Calu3 (cell line): ENCODE results near the gene EMID1. TPM values are rescaled to one million over a fixed set of nuclear protein-coding genes. Genes with fewer than 3 reads are reported as not detected.

Source experiments
- Bru-seq: library from RNA; stranded (reverse); fragments of 400-500 nt; gene quantifications from one replicate; lab custom pipeline; 2021; lab: Mats Ljungman, UMichigan
- BruChase-seq, 2 experiments: library from RNA; stranded (reverse); fragments of 400-500 nt; gene quantifications; one replicate each; lab custom pipeline; 2021; lab: Mats Ljungman, UMichigan
- BruUV-seq: library from RNA; stranded (reverse); fragments of 400-500 nt; replicated peaks from 2 replicates; lab custom pipeline; 2021; lab: Mats Ljungman, UMichigan
- CTCF ChIA-PET: fragments of 300-600 bp; sonication (Branson Sonifier 250); formaldehyde crosslinking; loops from one replicate; lab custom pipeline; 2022; ENCODE audit warnings: antibody characterized with exemption; lab: Charles Lee
- DNase-seq: peaks from one replicate; pipeline ENCODE4 v3.0.0; 2022
- H3K27ac Mint-ChIP-seq: one replicate; pipeline ENCODE4 v1.8.0; 2022; ENCODE audit warnings: mixed read lengths; ENCODE audit not compliant: unreplicated experiment
- H3K27me3 Mint-ChIP-seq: one replicate; pipeline ENCODE4 v1.8.0; 2022; ENCODE audit warnings: mixed read lengths; ENCODE audit not compliant: unreplicated experiment
- H3K36me3 Mint-ChIP-seq: one replicate; pipeline ENCODE4 v1.8.0; 2022; ENCODE audit warnings: mild to moderate bottlenecking, moderate library complexity, mixed read lengths; ENCODE audit not compliant: insufficient read depth, unreplicated experiment
- H3K4me1 Mint-ChIP-seq: one replicate; pipeline ENCODE4 v1.8.0; 2022; ENCODE audit warnings: mild to moderate bottlenecking, low read depth, mixed read lengths; ENCODE audit not compliant: unreplicated experiment
- H3K4me3 Mint-ChIP-seq: one replicate; pipeline ENCODE4 v1.8.0; 2022; ENCODE audit warnings: mild to moderate bottlenecking, low read depth, moderate library complexity, mixed read lengths; ENCODE audit not compliant: unreplicated experiment
- H3K9me3 Mint-ChIP-seq: one replicate; pipeline ENCODE4 v1.8.0; 2022; ENCODE audit warnings: low read depth, mixed read lengths; ENCODE audit not compliant: unreplicated experiment
- CTCF ChIP-seq: fragments of 200-600 bp; IDR thresholded peaks from one replicate; pipeline ENCODE4 v1.8.0; 2022; ENCODE audit warnings: antibody characterized with exemption; ENCODE audit not compliant: unreplicated experiment
- intact Hi-C: fragments of 100-400 bp; cut with micrococcal nuclease; formaldehyde crosslinking; loops from one replicate; pipeline ENCODE4 v1.10.0; 2022; ENCODE audit not compliant: unreplicated experiment
- long read RNA-seq: library from polyadenylated mRNA; stranded (forward); transcript quantifications from one replicate; pipeline ENCODE4 v2.0.0, GENCODE V29; 2022
- total RNA-seq: library from RNA; stranded (reverse); gene quantifications from 2 replicates; pipeline ENCODE4 v1.2.3, GENCODE V29; 2022

Gene EMID1
- total RNA-seq (1.1 and 2.4 TPM in 2 replicates), Bru-seq, nascent RNA (percentile 22 among the genes with signal in this experiment), BruChase-seq, experiment 1, labeled RNA remaining after a 6-hour chase (percentile 15 among the genes with signal in this experiment), BruChase-seq, experiment 2, labeled RNA remaining after a 2-hour chase (percentile 20 among the genes with signal in this experiment)
- long read RNA-seq, partial matches to known transcripts, result 0 of 3 reads
- long read RNA-seq, other reads (novel, unspliced or antisense), result 2 of 3 reads

GRCh38 chr22:29205594-29206371, at the start of gene EMID1:
Gene EMID1, plus strand, starts transcription at chr22:29205896. Its CDS starts 143 bp downstream, at chr22:29206039.
- H3K36me3 Mint-ChIP-seq, result peaks cover 6% of the 10 kb centered on the region
- no peak for TF ChIP-seq CTCF
- BruUV-seq, result no TSS peak
- peak within 1 kb of the TSS; percentile 69 for H3K4me3 Mint-ChIP-seq
- peak; percentile 52 for DNase-seq
- intact Hi-C loops, result no loop called here
- H3K4me1 Mint-ChIP-seq, result no peaks in the 10 kb centered on the region
- peaks cover 80% of the 10 kb centered on the region for H3K27me3 Mint-ChIP-seq
- no peaks in the 10 kb centered on the region for H3K9me3 Mint-ChIP-seq
- CTCF ChIA-PET, result interaction anchor here (1.1 kb wide), 2 partner anchors 14 to 40 kb away, joined by 3 to 4 read pairs; no protein-coding TSS in a partner anchor
- no peak within 1 kb of the TSS for H3K27ac Mint-ChIP-seq

- no peaks in the 10 kb centered on the region for H3K36me3 Mint-ChIP-seq
- no peak for TF ChIP-seq CTCF
- BruUV-seq, result no TSS peak
- intact Hi-C loops, result loop anchor here (2.0 to 10.0 kb wide), 2 partner anchors 81 to 301 kb away; partner anchors contain the start of gene KREMEN1
- peaks cover 42% of the 10 kb centered on the region for H3K27me3 Mint-ChIP-seq
- H3K4me3 Mint-ChIP-seq, result no peak overlapping the region
- peaks cover 6% of the 10 kb centered on the region for H3K4me1 Mint-ChIP-seq
- no peak overlapping the region for H3K27ac Mint-ChIP-seq
- CTCF ChIA-PET, result no interaction called here
- DNase-seq, result no peak
- no peaks in the 10 kb centered on the region for H3K9me3 Mint-ChIP-seq
These were observed 49.7 kb upstream of the EMID1 start for GRCh38 chr22:29155966-29156365.

- no peak overlapping the region for H3K27ac Mint-ChIP-seq
- no peak for DNase-seq
These were observed 49.2 kb upstream of the EMID1 start for GRCh38 chr22:29156507-29156906.

More at GRCh38 chr22:29156507-29156906, 49.2 kb upstream of the EMID1 start:
- no peaks in the 10 kb centered on the region for H3K36me3 Mint-ChIP-seq
- TF ChIP-seq CTCF, result no peak
- H3K4me3 Mint-ChIP-seq, result no peak overlapping the region
- peaks cover 6% of the 10 kb centered on the region for H3K4me1 Mint-ChIP-seq
- intact Hi-C loops, result loop anchor here (10.0 kb wide), 1 partner anchor 82 kb away; the partner anchor contains the start of gene KREMEN1
- no TSS peak for BruUV-seq
- CTCF ChIA-PET, result no interaction called here
- peaks cover 43% of the 10 kb centered on the region for H3K27me3 Mint-ChIP-seq
- H3K9me3 Mint-ChIP-seq, result no peaks in the 10 kb centered on the region
